Panc1 (cell line): ENCODE measurements around the gene PDHA2. TPM values are rescaled to one million over a fixed set of nuclear protein-coding genes. Genes with fewer than 3 reads are reported as not detected.

Experiments used
- ATAC-seq: fragments of 200-7000 bp; cut with Tn5 transposase; 2 replicates; pipeline ENCODE4 v1.9.1; 2020; ENCODE audit warnings: mild to moderate bottlenecking, moderate library complexity
- BruUV-seq: library from RNA; stranded (reverse); fragments of 400-500 nt; replicated peaks from 2 replicates; lab custom pipeline; 2021; lab: Mats Ljungman, UMichigan
- CTCF ChIA-PET: fragments of 300-600 bp; sonication (Branson Sonifier 250); formaldehyde crosslinking; loops from one replicate; lab custom pipeline; 2022; ENCODE audit warnings: antibody characterized with exemption; lab: Charles Lee
- POLR2A ChIA-PET: fragments of 300-600 bp; sonication (Branson Sonifier 250); formaldehyde crosslinking; loops from one replicate; lab custom pipeline; 2022; ENCODE audit warnings: antibody characterized with exemption; lab: Charles Lee
- DNase-seq: peaks from one replicate; pipeline ENCODE4 v3.0.0-alpha.2; 2010; ENCODE audit warnings: low read depth, low spot score
- H3K27ac ChIP-seq: 2 replicates; pipeline ENCODE4 v1.5.1; 2011; ENCODE audit warnings: mild to moderate bottlenecking, low read length, inconsistent platforms
- H3K27me3 ChIP-seq: fragments of 200-500 bp; sonication (Bioruptor generic); 2 replicates; pipeline ENCODE4 v1.6.0; 2014; ENCODE audit warnings: low read length, inconsistent platforms; ENCODE audit not compliant: control insufficient read depth, insufficient read depth
- H3K36me3 ChIP-seq: fragments of 200-500 bp; sonication (Bioruptor generic); 2 replicates; pipeline ENCODE4 v1.5.1; 2014; ENCODE audit warnings: inconsistent platforms, mild to moderate bottlenecking, low read length, moderate library complexity; ENCODE audit not compliant: control insufficient read depth, insufficient read depth
- H3K4me1 ChIP-seq: 2 replicates; pipeline ENCODE4 v1.5.1; 2011; ENCODE audit warnings: inconsistent platforms, mild to moderate bottlenecking, low read length, moderate library complexity; ENCODE audit not compliant: control insufficient read depth, insufficient read depth
- H3K4me3 ChIP-seq, 2 experiments: 2 replicates each; pipeline ENCODE4 v1.5.1; 2011 to 2012; ENCODE audit warnings: low read depth in 2 of 2, low read length in 2 of 2, mild to moderate bottlenecking in 2 of 2, inconsistent platforms in 1 of 2, moderate library complexity in 1 of 2
- H3K9me3 ChIP-seq: fragments of 200-500 bp; sonication (Bioruptor generic); 2 replicates; pipeline ENCODE4 v1.5.1; 2014; ENCODE audit warnings: low read depth, mild to moderate bottlenecking, inconsistent platforms, low read length, moderate library complexity; ENCODE audit not compliant: control insufficient read depth, insufficient read depth
- CTCF ChIP-seq: fragments of 450-650 bp; IDR thresholded peaks from 2 replicates; pipeline ENCODE4 v1.5.1; 2017; ENCODE audit warnings: mild to moderate bottlenecking
- POLR2AphosphoS5 ChIP-seq: IDR thresholded peaks from 2 replicates; pipeline ENCODE4 v1.6.1; 2012; ENCODE audit warnings: mild to moderate bottlenecking, low read depth, low read length, moderate library complexity
- REST ChIP-seq, 2 experiments: IDR thresholded peaks; 2 replicates each; pipeline ENCODE4 v1.6.1; 2011 to 2012; ENCODE audit warnings: low read depth in 2 of 2, control low read depth in 1 of 2, low read length in 1 of 2, mild to moderate bottlenecking in 1 of 2, moderate library complexity in 1 of 2; ENCODE audit not compliant: insufficient read depth in 1 of 2
- SIN3A ChIP-seq: IDR thresholded peaks from 2 replicates; pipeline ENCODE4 v1.6.1; 2012; ENCODE audit warnings: low read depth, mild to moderate bottlenecking, low read length, moderate library complexity, borderline replicate concordance; ENCODE audit not compliant: insufficient read depth
- TCF7L2 ChIP-seq: IDR thresholded peaks from 2 replicates; pipeline ENCODE4 v1.6.1; 2011; ENCODE audit warnings: mild to moderate bottlenecking, low read depth, low read length, inconsistent platforms
- in situ Hi-C: cut with HindIII; loops from 2 replicates; pipeline ENCODE4 v1.10.0; 2016; ENCODE audit warnings: low sequenced_read_pairs, low pct_unique_long_range_greater_than_20kb
- intact Hi-C: fragments of 100-400 bp; cut with micrococcal nuclease; formaldehyde crosslinking; loops from one replicate; pipeline ENCODE4 v1.10.0; 2022; ENCODE audit not compliant: unreplicated experiment
- total RNA-seq: library from RNA; stranded (reverse); gene quantifications from one replicate; pipeline ENCODE4 v1.2.1, GENCODE V29; 2021; ENCODE audit not compliant: unreplicated experiment

PDHA2 gene
- total RNA-seq, 1 experiment from 2014 or later, result not detected

GRCh38 chr4:95869961-95870500 lies 30.1 kb downstream of the PDHA2 start:
- in situ Hi-C loops, result no loop called here
- ATAC-seq, result no peak

GRCh38 chr4:95877636-95878035 lies 37.7 kb downstream of the PDHA2 start:
- TF ChIP-seq TCF7L2, result no peak
- no peak for TF ChIP-seq POLR2AphosphoS5
- no peak for TF ChIP-seq CTCF
- TF ChIP-seq REST (IDR thresholded peaks at IDR 0.05; ENCODE audit: insufficient read depth in 1 of 2, low read depth in 2 of 2, low read length in 1 of 2), result no peak
- TF ChIP-seq SIN3A, result no peak
- Histone ChIP-seq H3K27ac (no peak overlapping the region), H3K4me3 (no peak overlapping the region), H3K9me3 (no peaks in the 10 kb centered on the region), H3K27me3 (no peaks in the 10 kb centered on the region), H3K4me1 (no peaks in the 10 kb centered on the region), H3K36me3 (no peaks in the 10 kb centered on the region)
- intact Hi-C loops, result no loop called here
- DNase-seq (no peak), ATAC-seq (no peak)
- CTCF ChIA-PET, result no interaction called here
- in situ Hi-C loops, result no loop called here
- BruUV-seq, result no TSS peak
- POLR2A ChIA-PET, result no interaction called here

More at GRCh38 chr4:95869961-95870500, 30.1 kb downstream of the PDHA2 start:
- CTCF ChIA-PET, result no interaction called here
- intact Hi-C loops, result no loop called here
- no TSS peak for BruUV-seq
- Histone ChIP-seq H3K27ac (no peak overlapping the region), H3K27me3 (no peaks in the 10 kb centered on the region), H3K9me3 (peaks cover 10% of the 10 kb centered on the region), H3K4me1 (no peaks in the 10 kb centered on the region), H3K36me3 (no peaks in the 10 kb centered on the region), H3K4me3 (no peak overlapping the region)
- TF ChIP-seq REST (IDR thresholded peaks at IDR 0.05; ENCODE audit: insufficient read depth in 1 of 2, low read depth in 2 of 2, low read length in 1 of 2), result no peak
- no peak for TF ChIP-seq CTCF
- TF ChIP-seq POLR2AphosphoS5, result no peak
- no peak for TF ChIP-seq TCF7L2
- TF ChIP-seq SIN3A, result no peak
- POLR2A ChIA-PET, result interaction anchor here (0.6 kb wide), 1 partner anchor 65 kb away, joined by 3 read pairs; no protein-coding TSS in a partner anchor
- no peak for DNase-seq
